HepG2 (cell line): ENCODE data around the gene ZNF221. TPM values are rescaled to one million over a fixed set of nuclear protein-coding genes. Genes with fewer than 3 reads are reported as not detected.

Experiments used
- ATAC-seq: fragments of 200-7000 bp; cut with Tn5 transposase; 3 replicates; pipeline ENCODE4 v1.9.1; 2020; ENCODE audit warnings: mild to moderate bottlenecking, moderate library complexity
- BruUV-seq: library from RNA; stranded (reverse); fragments of 400-500 nt; replicated peaks from 2 replicates; lab custom pipeline; 2021; lab: Mats Ljungman, UMichigan
- CTCF ChIA-PET: fragments of 300-600 bp; formaldehyde crosslinking; extraction: SDS; loops from one replicate; lab custom pipeline; 2021; ENCODE audit warnings: low total read pairs, inconsistent platforms, low intra/inter-chr PET ratio; lab: Yijun Ruan, JAX
- POLR2A ChIA-PET: fragments of 350-600 bp; sonication (Branson Sonifier 250); formaldehyde crosslinking; loops from one replicate; lab custom pipeline; 2020; ENCODE audit warnings: antibody characterized with exemption, inconsistent platforms; lab: Yijun Ruan, JAX
- DNase-seq: peaks from one replicate; pipeline ENCODE4 v3.0.0-alpha.2; 2015; ENCODE audit warnings: low spot score
- FAIRE-seq: peaks from 3 replicates; lab custom pipeline; 2011; peaks lifted over from hg19 to GRCh38; lab: Jason Lieb, UNC
- H2AFZ ChIP-seq: one replicate; pipeline ENCODE4 v1.6.1; 2011; ENCODE audit warnings: low read length, inconsistent platforms
- H3K27ac ChIP-seq: fragments of 300-600 bp; 3 replicates; pipeline ENCODE4 v1.8.0; 2011; ENCODE audit warnings: mixed run types, mild to moderate bottlenecking, mixed read lengths, low read length, inconsistent platforms; ENCODE audit not compliant: insufficient read depth; ENCODE audit errors: extremely low read length
- H3K27me3 ChIP-seq, 2 experiments: fragments of 200-600 bp in 1 of 2; 2 replicates in 1 of 2; 3 replicates in 1 of 2; pipeline versions ENCODE4 v1.6.0 to v1.8.0; 2011; ENCODE audit warnings: low read length in 2 of 2, mild to moderate bottlenecking in 2 of 2, moderate library complexity in 2 of 2, inconsistent platforms in 1 of 2; ENCODE audit not compliant: insufficient read depth in 2 of 2, control insufficient read depth in 1 of 2
- H3K36me3 ChIP-seq, 2 experiments: fragments of 200-600 bp in 1 of 2; replicated peaks in 1 of 2; 2 replicates in 1 of 2; 3 replicates in 1 of 2; pipeline versions ENCODE4 v1.5.1 to v1.8.0; 2011; ENCODE audit warnings: low read length in 2 of 2, inconsistent platforms in 1 of 2; ENCODE audit not compliant: insufficient read depth in 2 of 2, control insufficient read depth in 1 of 2
- H3K4me1 ChIP-seq: 2 replicates; pipeline ENCODE4 v1.5.1; 2012; ENCODE audit warnings: low read length, inconsistent platforms; ENCODE audit not compliant: insufficient read depth
- H3K4me2 ChIP-seq: 2 replicates; pipeline ENCODE4 v1.6.0; 2011; ENCODE audit warnings: low read depth, low read length, inconsistent platforms
- H3K4me3 ChIP-seq, 3 experiments: fragments of 200-600 bp in 1 of 3; sonication (generic), shearing (Covaris generic) in 1 of 3; replicated peaks in 1 of 3; 2 replicates each; pipeline ENCODE4 v1.5.1; 2011 to 2016; ENCODE audit warnings: low read length in 3 of 3, inconsistent platforms in 2 of 3, low read depth in 2 of 3, mild to moderate bottlenecking in 2 of 3, control low read depth in 1 of 3, mixed read lengths in 1 of 3; ENCODE audit not compliant: insufficient read depth in 1 of 3
- H3K79me2 ChIP-seq: one replicate; pipeline ENCODE4 v1.6.1; 2011; ENCODE audit warnings: low read length, inconsistent platforms; ENCODE audit not compliant: insufficient read depth
- H3K9ac ChIP-seq: 2 replicates; pipeline ENCODE4 v1.6.0; 2011; ENCODE audit warnings: mild to moderate bottlenecking, low read depth, low read length, inconsistent platforms; ENCODE audit not compliant: insufficient read depth
- H3K9me3 ChIP-seq: 2 replicates; pipeline ENCODE4 v1.5.1; 2012; ENCODE audit warnings: mild to moderate bottlenecking, low read length
- H4K20me1 ChIP-seq: 2 replicates; pipeline ENCODE4 v1.6.0; 2011; ENCODE audit warnings: inconsistent platforms, mild to moderate bottlenecking, low read length, moderate library complexity; ENCODE audit not compliant: insufficient read depth
- BORCS8-MEF2B ChIP-seq: sonication (generic); formaldehyde crosslinking; IDR thresholded peaks from 2 replicates; pipeline ENCODE4 v1.8.0; 2022; ENCODE audit warnings: mild to moderate bottlenecking, missing genetic modification reagents
- DMAP1 ChIP-seq: IDR thresholded peaks from 2 replicates; pipeline ENCODE4 v1.6.1; 2016
- FIP1L1 ChIP-seq: fragments of 200-400 bp; formaldehyde crosslinking; IDR thresholded peaks from 2 replicates; pipeline ENCODE4 v1.6.1; 2018; ENCODE audit warnings: low read depth, mild to moderate bottlenecking, low read length, moderate library complexity, borderline replicate concordance; ENCODE audit not compliant: insufficient read depth
- FOXK1 ChIP-seq: sonication (generic); formaldehyde crosslinking; IDR thresholded peaks from 2 replicates; pipeline ENCODE4 v1.4.0; 2020; ENCODE audit warnings: low read depth, missing genetic modification reagents, borderline replicate concordance
- HIVEP1 ChIP-seq: sonication (generic); formaldehyde crosslinking; IDR thresholded peaks from 2 replicates; pipeline ENCODE4 v1.4.0; 2020; ENCODE audit warnings: mild to moderate bottlenecking, missing genetic modification reagents
- JUND ChIP-seq: sonication (generic); formaldehyde crosslinking; IDR thresholded peaks from 2 replicates; pipeline ENCODE4 v1.8.0; 2022; ENCODE audit warnings: mild to moderate bottlenecking, missing genetic modification reagents
- MED13 ChIP-seq: sonication (generic); formaldehyde crosslinking; IDR thresholded peaks from 2 replicates; pipeline ENCODE4 v1.5.0; 2020; ENCODE audit warnings: missing genetic modification reagents
- NFE2L2 ChIP-seq: fragments of 150-350 bp; IDR thresholded peaks from 2 replicates; pipeline ENCODE4 v1.6.1; 2014; ENCODE audit warnings: low read length
- SSRP1 ChIP-seq: IDR thresholded peaks from 2 replicates; pipeline ENCODE4 v1.6.1; 2016; ENCODE audit warnings: control low read depth
- ZNF276 ChIP-seq: sonication (generic); formaldehyde crosslinking; IDR thresholded peaks from 2 replicates; pipeline ENCODE4 v1.4.0; 2020; ENCODE audit warnings: mild to moderate bottlenecking, low read depth, missing genetic modification reagents
- ZNF580 ChIP-seq: IDR thresholded peaks from 2 replicates; pipeline ENCODE4 v1.6.1; 2016; ENCODE audit warnings: low read depth, borderline replicate concordance
- ZNF589 ChIP-seq: sonication (generic); formaldehyde crosslinking; conservative IDR thresholded peaks from 2 replicates; pipeline ENCODE4 v1.8.0; 2022; ENCODE audit warnings: mild to moderate bottlenecking, moderate library complexity, missing genetic modification reagents
- WGBS: methylation state at CpG from one replicate; pipeline ENCODE4 v1.1.6; 2017; ENCODE audit warnings: low lambda C conversion rate; 5-methylcytosine and 5-hydroxymethylcytosine counted together
- in situ Hi-C: cut with HindIII; loops from 2 replicates; pipeline ENCODE4 v1.10.0; 2017; ENCODE audit warnings: low pct_unique_long_range_greater_than_20kb; ENCODE audit not compliant: extremely low pct_ligation_motif_present
- intact Hi-C: fragments of 100-400 bp; cut with micrococcal nuclease; formaldehyde crosslinking; loops from one replicate; pipeline ENCODE4 v1.10.0; 2022; ENCODE audit not compliant: unreplicated experiment
- polyA plus RNA-seq, 8 experiments: library from polyadenylated mRNA; depleted of rRNA in 3 of 8; stranded (reverse) in 7 of 8; unstranded in 1 of 8; fragments of >200 nt; fragmentation: Illumina TruSeq in 4 of 8; extraction: Trizol in 4 of 8; gene quantifications; 2 replicates each; pipeline versions ENCODE4 v1.2.1 to v1.2.3, GENCODE V29; 2011 to 2016; ENCODE audit warnings: low read depth in 4 of 8, missing spikeins in 1 of 8, mixed read lengths in 1 of 8; ENCODE audit not compliant: insufficient read depth in 1 of 8
- total RNA-seq, 5 experiments: library from RNA; depleted of rRNA; stranded (reverse); fragments of >200 nt; fragmentation: Illumina TruSeq; extraction: Trizol; gene quantifications; 2 replicates each; pipeline ENCODE4 v1.2.3, GENCODE V29; 2016; ENCODE audit warnings: low read depth in 1 of 5

Gene ZNF221
- total and polyA plus RNA-seq, 2 of the 13 experiments (the other 11 are each of a cell fraction or from before 2014, with no cell fraction given): 0.48 to 3.4 TPM

- Histone ChIP-seq H3K27me3 (no peaks in the 10 kb centered on the region), H2AFZ (no peak overlapping the region), H3K79me2 (no peaks in the 10 kb centered on the region)
- TF ChIP-seq ZNF276 (CRISPR knock-in tag): no peak
- no peak for TF ChIP-seq JUND (CRISPR knock-in tag)
- no peak for TF ChIP-seq FOXK1 (CRISPR knock-in tag)
- no peak for TF ChIP-seq NFE2L2
- TF ChIP-seq, all 625 proteins: peak for 0
- Histone ChIP-seq H3K27ac (no peak overlapping the region), H3K9me3 (peaks cover 50% of the 10 kb centered on the region), H4K20me1 (no peaks in the 10 kb centered on the region), H3K4me2 (no peak overlapping the region), H3K9ac (no peak overlapping the region), H3K4me1 (no peaks in the 10 kb centered on the region), H3K36me3 (peaks cover 10 to 32% of the 10 kb centered on the region in 2 experiments), H3K4me3 (no peak overlapping the region)
- in situ Hi-C loops: no loop called here
- no peak for ATAC-seq
- ChIA-PET POLR2A (no interaction called here), CTCF (no interaction called here)
- BruUV-seq: no TSS peak
- DNase-seq: no peak
- no peak for FAIRE-seq
- 95% methylated on average over 7 of the region's 7 CpGs for WGBS
- intact Hi-C loops: no loop called here
These were observed 37.6 kb upstream of the ZNF221 start for GRCh38 chr19:43913383-43913782.

DNA sequence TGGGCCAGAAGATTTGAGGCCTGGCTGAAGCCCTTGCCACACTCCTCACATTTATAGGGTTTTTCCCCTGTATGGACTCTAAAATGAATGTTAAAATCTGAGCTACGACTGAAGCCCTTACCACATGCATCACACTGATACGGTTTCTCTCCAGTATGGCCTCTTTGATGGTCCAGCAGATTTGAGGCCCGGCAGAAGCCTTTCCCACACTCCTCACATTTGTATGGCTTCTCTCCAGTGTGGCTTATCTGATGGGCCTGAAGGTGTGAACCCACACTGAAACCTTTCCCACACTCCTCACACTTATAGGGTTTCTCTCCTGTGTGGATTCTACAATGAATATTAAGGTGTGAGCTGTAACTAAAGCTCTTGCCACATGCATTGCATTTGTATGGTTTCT is 37.0 kb upstream of the ZNF221 start:
- Histone ChIP-seq H2AFZ (no peak overlapping the region), H3K9ac (no peak overlapping the region), H3K27me3 (no peaks in the 10 kb centered on the region), H3K79me2 (no peaks in the 10 kb centered on the region), H3K36me3 (peaks cover 10 to 38% of the 10 kb centered on the region in 2 experiments), H3K9me3 (peaks cover 43% of the 10 kb centered on the region), H3K4me1 (no peaks in the 10 kb centered on the region), H4K20me1 (no peaks in the 10 kb centered on the region), H3K27ac (no peak overlapping the region), H3K4me2 (no peak overlapping the region), H3K4me3 (no peak overlapping the region)
- DNase-seq: no peak
- TF ChIP-seq MED13 (CRISPR knock-in tag): no peak
- no peak for TF ChIP-seq DMAP1 (CRISPR knock-in tag)
- TF ChIP-seq BORCS8-MEF2B (CRISPR knock-in tag): no peak
- TF ChIP-seq FIP1L1: no peak
- TF ChIP-seq ZNF589 (CRISPR knock-in tag): no peak
- no peak for TF ChIP-seq HIVEP1 (CRISPR knock-in tag)
- TF ChIP-seq ZNF580 (CRISPR knock-in tag): no peak
- no peak for TF ChIP-seq SSRP1 (CRISPR knock-in tag)
- ATAC-seq: no peak
- BruUV-seq: no TSS peak
- ChIA-PET CTCF (no interaction called here), POLR2A (no interaction called here)
- intact Hi-C loops (no loop called here), in situ Hi-C loops (no loop called here)
- FAIRE-seq: no peak
- WGBS: 62% methylated on average over 3 of the region's 3 CpGs
